Stomach (tissue), 19 donors: Measurements from ENCODE around the gene OR14I1. TPM values are rescaled to one million over a fixed set of nuclear protein-coding genes. Genes with fewer than 3 reads are reported as not detected.

Experiments
- DNase-seq, 2 donors: peaks; one replicate each; pipeline versions ENCODE4 v3.0.0 to v3.0.0-alpha.2; 2013 to 2019
- H3K27ac ChIP-seq, 5 donors: fragments of 200-600 bp in 4 of 5; sonication (generic) in 4 of 5; one replicate each; pipeline ENCODE4 v1.5.1; 2013 to 2019; ENCODE audit warnings: mild to moderate bottlenecking in 1 of 5, moderate library complexity in 1 of 5
- H3K27me3 ChIP-seq, 3 donors: fragments of 200-600 bp; sonication (generic); one replicate each; pipeline ENCODE4 v1.5.1; 2017 to 2019; ENCODE audit warnings: mixed run types in 1 of 3
- H3K36me3 ChIP-seq, 4 donors: fragments of 200-600 bp; sonication (generic); 1 replicate in 3 of 4; 2 replicates in 1 of 4; pipeline ENCODE4 v1.5.1; 2016 to 2019
- H3K4me1 ChIP-seq, 4 donors: fragments of 200-600 bp; sonication (generic); one replicate each; pipeline ENCODE4 v1.5.1; 2016 to 2019
- H3K4me3 ChIP-seq, 4 donors: fragments of 200-600 bp; sonication (generic) in 3 of 4; one replicate each; pipeline ENCODE4 v1.5.1; 2016 to 2019; ENCODE audit warnings: mild to moderate bottlenecking in 1 of 4
- H3K9me3 ChIP-seq, 4 donors: fragments of 200-600 bp; sonication (generic); one replicate each; pipeline ENCODE4 v1.5.1; 2016 to 2019
- EP300 ChIP-seq: sonication (generic); formaldehyde crosslinking; IDR thresholded peaks from one replicate; pipeline ENCODE4 v1.6.1; 2017; ENCODE audit warnings: antibody characterized with exemption
- POLR2A ChIP-seq, 4 donors: fragments of 450-650 bp; IDR thresholded peaks; one replicate each; pipeline ENCODE4 v1.6.1; 2016; ENCODE audit warnings: antibody characterized with exemption in 4 of 4, control low read depth in 2 of 4, mild to moderate bottlenecking in 1 of 4, moderate library complexity in 1 of 4
- POLR2AphosphoS5 ChIP-seq, 3 donors: sonication (generic); formaldehyde crosslinking; IDR thresholded peaks; one replicate each; pipeline ENCODE4 v1.6.1; 2016; ENCODE audit warnings: antibody characterized with exemption in 3 of 3
- WGBS, 5 donors: extraction: QIAGEN DNeasy Blood & Tissue Kit in 3 of 5; methylation state at CpG; one replicate each; pipeline versions ENCODE4 v1.1.5 to v1.1.7; 2013 to 2018; 5-methylcytosine and 5-hydroxymethylcytosine counted together
- intact Hi-C: fragments of 100-400 bp; cut with DNase I; formaldehyde crosslinking; loops from one replicate; pipeline ENCODE4 v1.15.1; 2023; ENCODE audit warnings: low total_unique reads
- long read RNA-seq, 10 donors: transcript quantifications; one replicate each; lab custom pipeline, GENCODE V29; 2026
- polyA plus RNA-seq, 3 donors: library from polyadenylated mRNA; stranded (reverse); fragments of 200-250 nt; gene quantifications; one replicate each; pipeline ENCODE4 v1.2.3, GENCODE V29; 2013
- total RNA-seq, 5 donors: library from RNA; depleted of rRNA; stranded (reverse); fragments of >200 nt; gene quantifications; one replicate each; pipeline versions ENCODE4 v1.1.0 to v1.2.3, GENCODE V29; 2014 to 2016
- TF ChIP-seq, protein P1 (sequence below), 7 experiments: fragments of 450-650 bp in 4 of 7; fragments of 200-600 bp in 3 of 7; sonication (generic) in 3 of 7; IDR thresholded peaks; one replicate each; pipeline ENCODE4 v1.5.1; 2016 to 2019; ENCODE audit warnings: antibody characterized with exemption in 7 of 7, control low read depth in 2 of 7, mild to moderate bottlenecking in 1 of 7
- donor health status: healthy with polysubstance abuse.
- donor health status: Bipolar disorder and iron deficiency.
- donor health status: healthy.

OR14I1 gene
- not detected for total RNA-seq
- not detected for polyA plus RNA-seq
- long read RNA-seq, donor 1, result 0 reads
- long read RNA-seq, donor 2, result 0 reads
- long read RNA-seq, donor 3, result 0 reads
- long read RNA-seq, donor 4, result 0 reads
- long read RNA-seq, donor 5, result 0 reads
- long read RNA-seq, donor 6, result 0 reads
- long read RNA-seq, donor 7, result 0 reads
- long read RNA-seq, donor 8, result 0 reads
- long read RNA-seq, donor 9, result 0 reads
- long read RNA-seq, donor 10, result 0 reads

DNA sequence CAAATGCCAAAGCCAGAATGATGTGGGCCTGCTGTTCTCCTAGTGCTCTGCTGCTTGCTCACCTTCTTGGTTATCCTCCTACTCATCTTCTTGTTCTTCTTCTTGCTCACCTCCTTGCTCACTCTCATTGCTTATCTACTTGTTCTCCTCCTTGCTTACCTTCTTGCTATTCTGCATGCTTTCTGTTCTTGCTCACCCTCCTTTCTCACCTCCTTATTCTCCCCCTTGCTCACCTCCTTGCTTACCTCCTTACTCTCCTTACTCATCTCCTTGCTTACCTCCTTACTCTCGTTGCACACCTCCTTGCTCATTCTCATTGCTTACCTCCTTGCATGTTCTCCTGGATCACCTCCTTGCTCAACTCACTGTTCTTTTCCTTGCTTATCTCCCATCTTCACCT is at the start of gene OR14I1:
TSS of gene OR14I1 (minus strand) at position 53 of the 400 bp plus-strand sequence.
- no peaks in the 10 kb centered on the region for H3K9me3 ChIP-seq
- H3K36me3 ChIP-seq, result no peaks in the 10 kb centered on the region
- WGBS, 5 donors, result 53 to 74% (median 72%) methylated on average over 1 of the region's 1 CpG
- DNase-seq, result no peak
- TF ChIP-seq POLR2AphosphoS5 (IDR thresholded peaks at IDR 0.05) (no peak), EP300 (no peak), POLR2A (IDR thresholded peaks at IDR 0.05) (no peak)
- TF ChIP-seq, protein P1, sequence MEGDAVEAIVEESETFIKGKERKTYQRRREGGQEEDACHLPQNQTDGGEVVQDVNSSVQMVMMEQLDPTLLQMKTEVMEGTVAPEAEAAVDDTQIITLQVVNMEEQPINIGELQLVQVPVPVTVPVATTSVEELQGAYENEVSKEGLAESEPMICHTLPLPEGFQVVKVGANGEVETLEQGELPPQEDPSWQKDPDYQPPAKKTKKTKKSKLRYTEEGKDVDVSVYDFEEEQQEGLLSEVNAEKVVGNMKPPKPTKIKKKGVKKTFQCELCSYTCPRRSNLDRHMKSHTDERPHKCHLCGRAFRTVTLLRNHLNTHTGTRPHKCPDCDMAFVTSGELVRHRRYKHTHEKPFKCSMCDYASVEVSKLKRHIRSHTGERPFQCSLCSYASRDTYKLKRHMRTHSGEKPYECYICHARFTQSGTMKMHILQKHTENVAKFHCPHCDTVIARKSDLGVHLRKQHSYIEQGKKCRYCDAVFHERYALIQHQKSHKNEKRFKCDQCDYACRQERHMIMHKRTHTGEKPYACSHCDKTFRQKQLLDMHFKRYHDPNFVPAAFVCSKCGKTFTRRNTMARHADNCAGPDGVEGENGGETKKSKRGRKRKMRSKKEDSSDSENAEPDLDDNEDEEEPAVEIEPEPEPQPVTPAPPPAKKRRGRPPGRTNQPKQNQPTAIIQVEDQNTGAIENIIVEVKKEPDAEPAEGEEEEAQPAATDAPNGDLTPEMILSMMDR (IDR thresholded peaks at IDR 0.05), result no peak
- no peak within 1 kb of the TSS for H3K4me3 ChIP-seq
- no peaks in the 10 kb centered on the region for H3K27me3 ChIP-seq
- intact Hi-C loops, result no loop called here
- no peaks in the 10 kb centered on the region for H3K4me1 ChIP-seq
- H3K27ac ChIP-seq, result no peak within 1 kb of the TSS

DNA sequence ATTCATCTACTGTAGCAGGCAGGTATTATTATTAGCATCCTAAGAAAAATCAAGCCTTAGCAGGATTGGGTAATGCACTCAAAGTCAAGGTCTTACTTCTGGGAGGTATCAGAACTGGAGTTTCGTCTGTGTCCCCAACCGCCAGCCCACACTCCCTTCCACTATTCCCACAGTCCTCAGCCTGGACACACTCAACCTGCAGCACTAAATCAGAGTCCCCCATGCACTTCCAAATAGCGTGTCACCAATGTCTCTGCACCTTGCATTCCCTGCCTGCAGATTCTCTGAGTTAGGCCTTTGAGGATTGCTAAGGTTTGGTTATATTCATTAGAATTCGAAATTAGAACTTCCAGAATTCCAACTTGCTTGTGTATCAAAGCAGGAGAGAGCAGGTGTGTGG is 49.1 kb upstream of the OR14I1 start:
- no peak for TF ChIP-seq EP300
- TF ChIP-seq POLR2A (IDR thresholded peaks at IDR 0.05), result no peak
- TF ChIP-seq, protein P1 (IDR thresholded peaks at IDR 0.05), result no peak
- no peak for TF ChIP-seq POLR2AphosphoS5 (IDR thresholded peaks at IDR 0.05)
- Histone ChIP-seq H3K27ac (no peak overlapping the region), H3K9me3 (no peaks in the 10 kb centered on the region), H3K4me3 (no peak overlapping the region), H3K27me3 (no peaks in the 10 kb centered on the region), H3K36me3 (no peaks in the 10 kb centered on the region), H3K4me1 (no peaks in the 10 kb centered on the region)
- DNase-seq, result no peak
- 76 to 88% (median 81%) methylated on average over 4 of the region's 4 CpGs for WGBS, 5 donors
- intact Hi-C loops, result no loop called here

DNA sequence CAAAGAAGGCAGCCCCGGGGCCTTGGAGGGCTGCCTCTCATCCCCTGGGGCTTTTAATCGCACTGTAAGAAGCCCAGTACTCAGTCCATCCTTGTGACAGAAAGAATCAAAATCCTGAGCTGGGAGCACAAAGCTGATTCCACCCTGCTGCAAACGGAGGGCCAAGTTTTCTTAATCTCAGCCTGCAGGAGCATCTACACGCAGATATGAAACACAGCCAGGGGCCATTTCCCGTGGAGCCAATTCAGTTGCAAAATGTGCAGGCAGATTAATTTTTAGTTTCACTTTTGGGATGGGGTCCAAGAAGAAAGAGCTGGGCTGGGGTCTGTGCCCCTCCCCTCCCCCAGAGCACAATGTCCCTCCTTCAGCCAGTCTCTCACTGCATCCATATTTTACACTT is 48.6 kb upstream of the OR14I1 start:
- TF ChIP-seq EP300 (no peak), POLR2AphosphoS5 (IDR thresholded peaks at IDR 0.05) (no peak), POLR2A (IDR thresholded peaks at IDR 0.05) (no peak)
- TF ChIP-seq, protein P1 (IDR thresholded peaks at IDR 0.05), result no peak
- intact Hi-C loops, result no loop called here
- 60 to 69% (median 63%) methylated on average over 5 of the region's 5 CpGs for WGBS, 5 donors

DNA sequence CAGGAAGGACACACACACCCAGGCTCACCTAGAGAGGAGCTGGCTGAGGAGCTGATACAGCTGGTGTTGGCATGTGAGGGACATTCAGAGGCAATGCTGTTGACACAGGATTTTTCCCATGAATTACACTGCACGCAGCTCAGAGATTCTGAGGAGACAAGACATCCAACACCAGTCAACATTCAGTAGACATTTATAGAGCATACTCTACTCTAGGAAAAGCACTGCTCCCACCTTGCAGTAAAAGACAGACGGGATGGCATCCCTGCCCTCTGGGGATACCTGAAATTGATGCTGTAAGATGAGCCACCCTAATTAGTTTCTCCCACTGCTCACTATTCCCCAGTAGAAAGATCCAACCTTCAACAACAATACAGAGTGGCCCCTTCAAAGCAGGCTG is 47.9 kb upstream of the OR14I1 start:
- intact Hi-C loops, result no loop called here
- H3K9me3 ChIP-seq, result no peaks in the 10 kb centered on the region
- no peak overlapping the region for H3K4me3 ChIP-seq
- no peak for DNase-seq
- no peaks in the 10 kb centered on the region for H3K4me1 ChIP-seq
- TF ChIP-seq, protein P1 (IDR thresholded peaks at IDR 0.05), result no peak
- TF ChIP-seq POLR2AphosphoS5 (IDR thresholded peaks at IDR 0.05), result no peak
- TF ChIP-seq POLR2A (IDR thresholded peaks at IDR 0.05), result no peak
- no peak for TF ChIP-seq EP300
- 69 to 80% (median 78%) methylated on average over 2 of the region's 2 CpGs for WGBS, 5 donors
- no peak overlapping the region for H3K27ac ChIP-seq
- H3K27me3 ChIP-seq, result no peaks in the 10 kb centered on the region
- H3K36me3 ChIP-seq, result no peaks in the 10 kb centered on the region

More for the DNA sequence above, 48.6 kb upstream of the OR14I1 start:
- Histone ChIP-seq H3K27ac (no peak overlapping the region), H3K9me3 (no peaks in the 10 kb centered on the region), H3K36me3 (no peaks in the 10 kb centered on the region), H3K27me3 (no peaks in the 10 kb centered on the region), H3K4me1 (no peaks in the 10 kb centered on the region), H3K4me3 (no peak overlapping the region)
- no peak for DNase-seq
